Nephron (organoid): ENCODE measurements around the gene HNRNPCL1.

ENCODE experiments used
- H3K27ac Mint-ChIP-seq, 3 experiments: 2 replicates each; pipeline ENCODE4 v1.8.0; 2020; ENCODE audit warnings: mixed read lengths in 3 of 3, mild to moderate bottlenecking in 2 of 3, moderate library complexity in 1 of 3
- H3K27me3 Mint-ChIP-seq: 2 replicates; pipeline ENCODE4 v1.8.0; 2021; ENCODE audit warnings: low read depth, mild to moderate bottlenecking, moderate library complexity, mixed read lengths
- H3K36me3 Mint-ChIP-seq: 2 replicates; pipeline ENCODE4 v1.8.0; 2020; ENCODE audit warnings: low read depth, mixed read lengths
- H3K4me1 Mint-ChIP-seq: 2 replicates; pipeline ENCODE4 v1.8.0; 2020; ENCODE audit warnings: mixed read lengths
- H3K4me3 Mint-ChIP-seq, 3 experiments: 2 replicates each; pipeline ENCODE4 v1.8.0; 2020; ENCODE audit warnings: mild to moderate bottlenecking in 3 of 3, mixed read lengths in 3 of 3, moderate library complexity in 2 of 3
- H3K9me3 Mint-ChIP-seq: 2 replicates; pipeline ENCODE4 v1.8.0; 2020; ENCODE audit warnings: mixed read lengths
- TF ChIP-seq, protein P1 (sequence below), 3 experiments: fragments of 200-600 bp; sonication (generic); IDR thresholded peaks; one replicate each; pipeline ENCODE4 v1.5.0; 2021; ENCODE audit warnings: antibody characterized with exemption in 3 of 3; ENCODE audit not compliant: unreplicated experiment in 3 of 3

The HNRNPCL1 gene

GRCh38 chr1:12811409-12811784 is 37.1 kb downstream of the HNRNPCL1 start:
- no peaks in the 10 kb centered on the region for H3K4me1 Mint-ChIP-seq
- H3K27ac Mint-ChIP-seq = no peak overlapping the region
- H3K9me3 Mint-ChIP-seq = peaks cover 12% of the 10 kb centered on the region
- H3K4me3 Mint-ChIP-seq = no peak overlapping the region
- peaks cover 42% of the 10 kb centered on the region for H3K27me3 Mint-ChIP-seq
- no peaks in the 10 kb centered on the region for H3K36me3 Mint-ChIP-seq
- TF ChIP-seq, protein P1, sequence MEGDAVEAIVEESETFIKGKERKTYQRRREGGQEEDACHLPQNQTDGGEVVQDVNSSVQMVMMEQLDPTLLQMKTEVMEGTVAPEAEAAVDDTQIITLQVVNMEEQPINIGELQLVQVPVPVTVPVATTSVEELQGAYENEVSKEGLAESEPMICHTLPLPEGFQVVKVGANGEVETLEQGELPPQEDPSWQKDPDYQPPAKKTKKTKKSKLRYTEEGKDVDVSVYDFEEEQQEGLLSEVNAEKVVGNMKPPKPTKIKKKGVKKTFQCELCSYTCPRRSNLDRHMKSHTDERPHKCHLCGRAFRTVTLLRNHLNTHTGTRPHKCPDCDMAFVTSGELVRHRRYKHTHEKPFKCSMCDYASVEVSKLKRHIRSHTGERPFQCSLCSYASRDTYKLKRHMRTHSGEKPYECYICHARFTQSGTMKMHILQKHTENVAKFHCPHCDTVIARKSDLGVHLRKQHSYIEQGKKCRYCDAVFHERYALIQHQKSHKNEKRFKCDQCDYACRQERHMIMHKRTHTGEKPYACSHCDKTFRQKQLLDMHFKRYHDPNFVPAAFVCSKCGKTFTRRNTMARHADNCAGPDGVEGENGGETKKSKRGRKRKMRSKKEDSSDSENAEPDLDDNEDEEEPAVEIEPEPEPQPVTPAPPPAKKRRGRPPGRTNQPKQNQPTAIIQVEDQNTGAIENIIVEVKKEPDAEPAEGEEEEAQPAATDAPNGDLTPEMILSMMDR (IDR thresholded peaks at IDR 0.05; ENCODE audit: unreplicated experiment in 3 of 3) = no peak

DNA sequence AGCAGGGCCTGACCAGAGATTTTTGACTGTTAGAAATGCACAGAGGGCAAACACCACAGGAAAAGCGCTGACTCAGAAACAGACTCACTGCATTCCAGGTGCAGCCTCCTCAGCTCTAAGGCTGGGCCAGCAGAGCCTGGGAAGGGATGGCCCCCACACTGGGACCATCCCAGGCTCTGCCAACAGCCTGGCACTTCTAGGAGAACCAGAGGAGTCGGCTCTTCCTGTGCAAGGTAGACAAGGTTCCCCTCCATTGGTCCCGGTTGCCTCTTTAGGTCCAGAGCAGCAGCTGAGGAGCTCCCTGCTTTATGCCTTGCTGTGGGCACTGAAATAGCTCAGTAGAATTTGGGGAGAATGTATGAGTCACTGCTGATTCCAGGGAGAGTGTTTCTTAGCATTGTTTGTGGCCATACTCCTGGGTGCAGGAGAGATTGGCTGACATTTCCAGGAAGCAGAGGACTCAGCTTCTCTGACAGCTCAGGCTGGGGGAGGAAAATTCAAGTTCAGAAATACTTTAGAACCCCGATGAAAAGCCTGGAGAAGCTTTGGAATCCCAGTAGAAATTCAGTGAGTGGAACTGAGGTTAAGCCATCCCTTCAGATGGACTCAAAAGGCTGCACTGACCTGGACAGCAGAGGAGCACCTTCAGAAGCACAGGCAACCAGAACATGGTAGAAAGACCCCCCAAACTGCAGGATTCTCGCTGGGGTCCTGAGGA is 37.7 kb downstream of the HNRNPCL1 start:
- no peak overlapping the region for H3K27ac Mint-ChIP-seq
- H3K36me3 Mint-ChIP-seq = no peaks in the 10 kb centered on the region
- H3K4me3 Mint-ChIP-seq = no peak overlapping the region
- H3K9me3 Mint-ChIP-seq = peaks cover 12% of the 10 kb centered on the region
- TF ChIP-seq, protein P1 (IDR thresholded peaks at IDR 0.05; ENCODE audit: unreplicated experiment in 3 of 3) = no peak
- H3K27me3 Mint-ChIP-seq = peaks cover 45% of the 10 kb centered on the region
- no peaks in the 10 kb centered on the region for H3K4me1 Mint-ChIP-seq

- no peak overlapping the region for H3K4me3 Mint-ChIP-seq
- no peaks in the 10 kb centered on the region for H3K36me3 Mint-ChIP-seq
- H3K27ac Mint-ChIP-seq = no peak overlapping the region
- H3K4me1 Mint-ChIP-seq = no peaks in the 10 kb centered on the region
- TF ChIP-seq, protein P1 (IDR thresholded peaks at IDR 0.05; ENCODE audit: unreplicated experiment in 3 of 3) = no peak
- peaks cover 12% of the 10 kb centered on the region for H3K9me3 Mint-ChIP-seq
- H3K27me3 Mint-ChIP-seq = peaks cover 46% of the 10 kb centered on the region
Observed at GRCh38 chr1:12809933-12810332, 38.6 kb downstream of the HNRNPCL1 start.

- no peak overlapping the region for H3K4me3 Mint-ChIP-seq
- H3K36me3 Mint-ChIP-seq = no peaks in the 10 kb centered on the region
- H3K27me3 Mint-ChIP-seq = peaks cover 24% of the 10 kb centered on the region
- no peaks in the 10 kb centered on the region for H3K4me1 Mint-ChIP-seq
- no peak overlapping the region for H3K27ac Mint-ChIP-seq
- TF ChIP-seq, protein P1 (IDR thresholded peaks at IDR 0.05; ENCODE audit: unreplicated experiment in 3 of 3) = no peak
- peaks cover 7% of the 10 kb centered on the region for H3K9me3 Mint-ChIP-seq
Observed at GRCh38 chr1:12799730-12800129, 48.8 kb downstream of the HNRNPCL1 start.

DNA sequence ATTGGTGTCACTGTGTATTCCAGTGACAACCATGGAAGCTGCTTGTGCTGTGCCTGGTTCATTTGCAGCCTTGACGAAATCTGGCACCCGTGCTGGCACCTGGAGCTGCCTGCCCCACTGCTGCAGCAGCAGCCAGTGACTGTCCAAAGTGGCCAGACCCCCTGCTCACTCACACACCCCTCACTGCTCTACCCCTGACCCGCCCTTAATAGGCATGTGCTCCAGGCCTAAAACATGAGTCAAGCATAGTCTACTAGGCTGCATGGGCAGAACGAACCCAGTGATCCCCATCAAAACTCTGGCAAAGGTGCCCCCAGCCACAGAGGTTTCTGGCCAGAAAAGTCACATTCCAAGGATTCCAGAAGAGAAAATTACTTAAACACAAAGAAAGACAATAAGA is 49.6 kb downstream of the HNRNPCL1 start:
- TF ChIP-seq, protein P1 (IDR thresholded peaks at IDR 0.05; ENCODE audit: unreplicated experiment in 3 of 3) = no peak
- Mint-ChIP-seq H3K27me3 (peaks cover 24% of the 10 kb centered on the region), H3K27ac (no peak overlapping the region), H3K36me3 (no peaks in the 10 kb centered on the region), H3K9me3 (peaks cover 4% of the 10 kb centered on the region), H3K4me3 (no peak overlapping the region), H3K4me1 (no peaks in the 10 kb centered on the region)
